ENCODE data around the gene MMP21. TPM values are rescaled to one million over a fixed set of nuclear protein-coding genes. Genes with fewer than 3 reads are reported as not detected.

Gene MMP21
- total RNA-seq, 4 donors from 2014 or later, result 0.67 TPM; not detected in 3

DNA sequence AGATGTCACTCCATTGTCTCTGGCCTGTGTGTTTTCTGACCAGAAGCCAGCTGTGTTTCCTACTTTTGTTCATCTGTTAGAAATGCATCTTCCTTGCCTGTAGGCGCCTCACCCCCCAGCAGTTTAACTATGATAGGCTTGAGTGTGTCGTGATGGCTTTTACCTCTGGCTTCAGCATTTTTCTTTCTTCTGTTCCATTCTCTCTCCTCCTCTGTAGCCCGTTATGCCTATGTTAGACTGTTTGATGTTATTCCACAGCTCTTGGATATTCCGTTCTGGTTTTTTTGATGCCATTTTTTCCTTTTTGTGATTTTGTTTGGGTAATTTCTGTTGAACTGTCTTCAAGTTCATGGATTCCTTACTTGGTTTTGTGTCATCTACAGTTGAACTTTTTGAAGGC is 17.9 kb downstream of the MMP21 start:
- no peak overlapping the region for H3K27ac ChIP-seq
- H3K36me3 ChIP-seq, result peaks cover 12 to 29% of the 10 kb centered on the region in 2 donors
- TF ChIP-seq, protein P1, sequence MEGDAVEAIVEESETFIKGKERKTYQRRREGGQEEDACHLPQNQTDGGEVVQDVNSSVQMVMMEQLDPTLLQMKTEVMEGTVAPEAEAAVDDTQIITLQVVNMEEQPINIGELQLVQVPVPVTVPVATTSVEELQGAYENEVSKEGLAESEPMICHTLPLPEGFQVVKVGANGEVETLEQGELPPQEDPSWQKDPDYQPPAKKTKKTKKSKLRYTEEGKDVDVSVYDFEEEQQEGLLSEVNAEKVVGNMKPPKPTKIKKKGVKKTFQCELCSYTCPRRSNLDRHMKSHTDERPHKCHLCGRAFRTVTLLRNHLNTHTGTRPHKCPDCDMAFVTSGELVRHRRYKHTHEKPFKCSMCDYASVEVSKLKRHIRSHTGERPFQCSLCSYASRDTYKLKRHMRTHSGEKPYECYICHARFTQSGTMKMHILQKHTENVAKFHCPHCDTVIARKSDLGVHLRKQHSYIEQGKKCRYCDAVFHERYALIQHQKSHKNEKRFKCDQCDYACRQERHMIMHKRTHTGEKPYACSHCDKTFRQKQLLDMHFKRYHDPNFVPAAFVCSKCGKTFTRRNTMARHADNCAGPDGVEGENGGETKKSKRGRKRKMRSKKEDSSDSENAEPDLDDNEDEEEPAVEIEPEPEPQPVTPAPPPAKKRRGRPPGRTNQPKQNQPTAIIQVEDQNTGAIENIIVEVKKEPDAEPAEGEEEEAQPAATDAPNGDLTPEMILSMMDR (IDR thresholded peaks at IDR 0.05), result no peak
- no peaks in the 10 kb centered on the region for H3K9me3 ChIP-seq
- no peak overlapping the region for H3K4me3 ChIP-seq (replicated peaks in 1 of 3)
- intact Hi-C loops (cut with DNase I), result no loop called here
- no peaks in the 10 kb centered on the region for H3K4me1 ChIP-seq
- DNase-seq, result no peak
- 91 to 96% methylated on average over 4 of the region's 4 CpGs for WGBS, 2 donors
- no peaks in the 10 kb centered on the region for H3K27me3 ChIP-seq

DNA sequence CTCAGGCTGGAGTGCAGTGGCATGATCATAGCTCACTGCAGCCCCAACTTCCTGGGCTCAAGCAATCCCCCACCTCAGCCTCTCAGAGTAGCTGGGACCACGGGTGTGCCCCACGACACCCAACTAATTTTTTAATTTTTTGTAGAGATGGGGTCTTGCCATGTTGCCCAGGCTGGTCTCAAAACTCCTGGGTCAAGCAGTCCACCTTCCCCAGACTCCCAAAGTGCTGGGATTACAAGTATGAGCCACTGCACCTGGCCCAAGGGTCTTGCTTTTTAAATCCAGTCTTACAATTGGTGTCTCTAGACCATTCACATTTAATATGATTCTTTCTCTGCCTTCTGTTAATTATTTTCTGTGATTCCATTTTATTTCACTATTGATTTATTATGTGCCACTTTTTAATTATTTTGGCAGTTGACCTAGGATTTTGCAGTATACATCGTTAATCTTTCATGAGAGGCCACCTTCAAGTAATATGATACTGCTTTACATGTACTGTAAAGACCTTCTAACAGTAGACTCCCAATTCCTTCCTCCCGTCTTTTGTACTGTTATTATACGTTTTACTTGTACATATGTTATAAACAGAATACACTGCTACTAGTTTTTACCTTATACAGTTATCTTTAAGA is 18.7 kb downstream of the MMP21 start:
- H3K36me3 ChIP-seq, result peaks cover 12 to 28% of the 10 kb centered on the region in 2 donors
- no peaks in the 10 kb centered on the region for H3K27me3 ChIP-seq
- TF ChIP-seq, protein P1 (IDR thresholded peaks at IDR 0.05), result no peak
- TF ChIP-seq POLR2A (IDR thresholded peaks at IDR 0.05), result no peak
- H3K9me3 ChIP-seq, result no peaks in the 10 kb centered on the region
- no peaks in the 10 kb centered on the region for H3K4me1 ChIP-seq
- WGBS, 2 donors, result 95% methylated on average over 5 of the region's 5 CpGs
- H3K4me3 ChIP-seq (replicated peaks in 1 of 3), result no peak overlapping the region
- no peak for DNase-seq
- intact Hi-C loops (cut with DNase I), result no loop called here
- H3K27ac ChIP-seq, result no peak overlapping the region

DNA sequence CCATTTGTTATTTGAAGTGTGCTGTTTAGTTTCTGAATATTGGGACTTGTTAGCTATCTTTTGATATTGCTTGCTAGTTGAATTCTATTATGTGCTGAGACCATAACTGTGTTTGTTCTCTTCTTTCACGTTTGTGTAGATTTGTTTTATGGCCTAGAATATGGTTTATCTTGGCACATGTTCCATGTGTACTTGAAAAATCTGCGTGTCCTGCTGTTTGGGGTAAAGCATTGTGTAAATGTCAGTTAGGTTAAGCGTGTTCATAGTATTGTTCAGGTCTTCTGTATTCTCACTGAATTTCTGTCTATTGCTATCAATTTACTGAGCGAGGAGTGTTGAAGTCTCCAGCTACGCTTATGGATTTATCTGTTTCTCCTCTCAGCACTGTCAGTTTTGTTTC is 19.4 kb downstream of the MMP21 start:
- Histone ChIP-seq H3K4me1 (no peaks in the 10 kb centered on the region), H3K4me3 (replicated peaks in 1 of 3) (no peak overlapping the region), H3K27me3 (no peaks in the 10 kb centered on the region), H3K36me3 (peaks cover 12 to 34% of the 10 kb centered on the region in 2 donors), H3K9me3 (no peaks in the 10 kb centered on the region), H3K27ac (no peak overlapping the region)
- intact Hi-C loops (cut with DNase I), result no loop called here
- 84 to 87% methylated on average over 5 of the region's 5 CpGs for WGBS, 2 donors
- DNase-seq, result no peak
- TF ChIP-seq, protein P1 (IDR thresholded peaks at IDR 0.05), result no peak
- no peak for TF ChIP-seq POLR2A (IDR thresholded peaks at IDR 0.05)

DNA sequence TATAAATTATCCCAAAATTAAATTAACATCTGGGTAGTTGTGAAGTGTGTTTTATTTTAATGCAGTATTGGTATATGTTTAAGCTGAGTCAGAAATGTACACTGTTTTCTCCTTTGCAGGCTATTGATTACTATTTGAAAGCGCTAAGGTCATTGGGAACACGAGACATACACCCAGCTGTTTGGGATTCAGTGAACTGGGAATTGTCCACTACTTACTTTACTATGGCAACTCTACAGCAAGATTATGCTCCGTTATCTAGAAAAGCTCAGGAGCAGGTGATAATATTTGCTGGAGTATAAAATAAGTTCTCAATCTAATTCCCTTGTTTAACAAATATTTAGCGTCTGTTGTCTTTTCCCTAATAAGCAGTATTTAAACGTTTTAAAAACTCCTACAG is 28.2 kb downstream of the MMP21 start:
- Histone ChIP-seq H3K27ac (no peak overlapping the region), H3K36me3 (peaks cover 19 to 62% of the 10 kb centered on the region in 2 donors), H3K4me1 (peaks cover 0 to 4% of the 10 kb centered on the region in 2 donors), H3K27me3 (no peaks in the 10 kb centered on the region), H3K9me3 (no peaks in the 10 kb centered on the region), H3K4me3 (replicated peaks in 1 of 3) (no peak overlapping the region)
- TF ChIP-seq, protein P1 (IDR thresholded peaks at IDR 0.05), result no peak
- no peak for TF ChIP-seq POLR2A (IDR thresholded peaks at IDR 0.05)
- intact Hi-C loops (cut with DNase I), result no loop called here
- 94 to 96% methylated on average over 5 of the region's 5 CpGs for whole genome bisulfite sequencing, 2 donors
- no peak for DNase-seq

DNA sequence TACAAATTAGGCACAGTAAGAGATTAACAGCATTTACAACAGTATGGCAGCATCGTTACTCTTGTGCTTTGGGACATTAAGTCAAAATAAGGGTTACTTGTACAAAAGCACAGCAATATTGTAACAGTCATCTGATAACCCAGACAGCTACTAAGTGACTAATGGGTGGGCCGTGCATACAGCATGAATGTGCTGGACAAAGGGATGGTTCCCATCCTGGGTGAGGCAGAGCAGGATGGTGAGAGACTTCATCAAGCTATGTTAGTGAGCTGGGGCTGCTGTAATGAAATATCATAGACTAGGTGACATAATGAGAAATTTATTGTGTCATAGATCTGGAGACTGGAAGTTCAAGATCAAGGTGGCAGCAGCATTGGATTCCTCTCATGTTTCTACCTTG is 30.7 kb downstream of the MMP21 start:
- H3K27ac ChIP-seq, result no peak overlapping the region
- no peaks in the 10 kb centered on the region for H3K27me3 ChIP-seq
- WGBS, 2 donors, result 92 to 94% methylated on average over 2 of the region's 2 CpGs
- DNase-seq, result no peak
- no peak for TF ChIP-seq POLR2A (IDR thresholded peaks at IDR 0.05)
- no peaks in the 10 kb centered on the region for H3K4me1 ChIP-seq
- no peak overlapping the region for H3K4me3 ChIP-seq (replicated peaks in 1 of 3)
- intact Hi-C loops (cut with DNase I), result no loop called here
- peaks cover 31 to 77% of the 10 kb centered on the region in 2 donors for H3K36me3 ChIP-seq
- no peaks in the 10 kb centered on the region for H3K9me3 ChIP-seq

Data from thyroid gland (tissue), 4 donors.